ENCODE measurements around the gene PLOD3.
"Not testable (repeated sequence)": the region's sequence is repeated elsewhere in the genome, so short reads cannot be mapped to it uniquely, and the experiment has no call there.

Gene PLOD3

GRCh38 chr7:101201695-101202602, 15.4 kb downstream of the PLOD3 start:
- TF ChIP-seq CTCF (IDR thresholded peaks at IDR 0.05; ENCODE audit: insufficient read depth, low read depth, low read length, missing control alignments): no peak
- H3K4me3 ChIP-seq (ENCODE audit: low read length): no peak overlapping the region
- DNase-seq (ENCODE audit: low read depth): no peak

DNA sequence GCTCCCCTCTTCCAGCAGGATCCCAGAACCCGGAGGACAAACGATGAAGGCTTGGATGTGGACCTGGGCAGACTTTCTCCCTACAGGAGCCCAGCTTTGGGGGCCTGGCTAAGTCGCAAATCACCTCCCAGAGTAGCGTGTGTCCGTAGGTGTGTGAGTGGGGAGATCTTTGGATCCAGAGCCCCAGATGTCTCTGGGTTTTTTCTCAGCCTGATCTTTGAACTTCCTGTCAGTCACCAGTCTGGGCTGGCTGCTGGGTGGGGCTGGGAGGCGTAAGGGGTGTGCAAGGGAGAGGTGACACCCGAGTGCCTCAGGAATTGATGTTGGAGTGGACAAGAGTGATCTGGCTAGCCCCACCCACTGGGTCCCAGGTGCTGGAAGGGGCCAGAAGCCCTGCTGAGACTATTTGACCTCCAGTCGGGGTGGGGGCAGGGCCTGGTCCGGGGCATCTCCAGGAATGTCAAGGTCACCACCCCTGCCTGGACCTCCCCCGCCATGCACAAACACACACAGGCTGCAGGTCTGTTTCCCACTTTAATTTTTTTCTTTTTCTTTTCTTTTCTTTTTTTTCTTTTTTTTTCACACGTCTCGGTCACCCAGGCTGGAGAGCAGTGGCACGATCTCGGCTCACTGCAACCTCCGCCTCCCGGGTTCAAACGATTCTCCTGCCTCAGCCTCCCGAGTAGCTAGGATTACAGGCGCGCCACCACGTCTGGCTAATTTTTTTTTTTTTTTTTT, 16.4 kb downstream of the PLOD3 start, which contains the start of gene MOGAT3:
TSS of gene MOGAT3 (minus strand) at position 175 of the 738 bp plus-strand sequence. CDS start 182 bp downstream, outside the sequence.
- no peak for DNase-seq (ENCODE audit: low read depth)
- no peak for TF ChIP-seq CTCF (IDR thresholded peaks at IDR 0.05; ENCODE audit: insufficient read depth, low read depth, low read length, missing control alignments)
- H3K4me3 ChIP-seq (ENCODE audit: low read length): no peak within 1 kb of the TSS

DNA sequence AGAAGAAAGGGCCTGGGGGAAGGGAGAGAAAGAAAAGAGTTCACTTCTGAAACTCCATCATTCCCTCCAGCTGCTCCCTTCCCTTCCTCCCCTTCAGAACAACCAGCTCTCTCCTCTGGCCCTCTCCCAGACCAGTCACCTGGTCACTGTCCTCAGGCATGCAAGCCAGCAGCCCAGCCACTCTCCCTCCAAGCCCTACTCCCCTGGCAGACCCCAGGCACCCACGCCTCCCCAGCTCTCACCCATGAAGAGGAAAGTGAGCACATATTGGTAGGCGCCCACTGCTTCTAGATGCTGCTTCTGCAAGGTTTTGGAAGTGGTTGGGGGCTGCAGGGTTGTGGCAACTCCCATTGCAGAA, 16.9 kb downstream of the PLOD3 start:
- H3K4me3 ChIP-seq (ENCODE audit: low read length): no peak overlapping the region
- no peak for DNase-seq (ENCODE audit: low read depth)
- no peak for TF ChIP-seq CTCF (IDR thresholded peaks at IDR 0.05; ENCODE audit: insufficient read depth, low read depth, low read length, missing control alignments)

DNA sequence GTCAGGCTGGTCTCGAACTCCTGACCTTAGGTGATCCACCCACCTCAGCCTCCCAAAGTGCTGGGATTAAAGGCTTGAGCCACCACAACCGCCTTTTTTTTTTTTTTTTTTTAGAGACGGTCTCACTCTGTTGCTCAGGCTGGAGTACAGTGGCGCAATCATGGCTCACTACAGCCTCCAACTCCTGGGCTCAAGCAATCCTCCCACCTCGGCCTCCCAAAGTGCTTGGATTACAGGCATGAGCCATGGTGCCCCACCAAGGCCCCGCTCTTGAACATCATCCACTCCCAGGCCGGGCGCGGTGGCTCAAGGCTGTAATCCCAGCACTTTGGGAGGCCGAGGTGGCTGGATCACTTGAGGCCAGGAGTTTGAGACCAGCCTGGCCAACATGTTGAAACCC, 17.9 kb downstream of the PLOD3 start:
- DNase-seq (ENCODE audit: low read depth); H3K4me3 ChIP-seq (ENCODE audit: low read length): not testable (repeated sequence)

DNA sequence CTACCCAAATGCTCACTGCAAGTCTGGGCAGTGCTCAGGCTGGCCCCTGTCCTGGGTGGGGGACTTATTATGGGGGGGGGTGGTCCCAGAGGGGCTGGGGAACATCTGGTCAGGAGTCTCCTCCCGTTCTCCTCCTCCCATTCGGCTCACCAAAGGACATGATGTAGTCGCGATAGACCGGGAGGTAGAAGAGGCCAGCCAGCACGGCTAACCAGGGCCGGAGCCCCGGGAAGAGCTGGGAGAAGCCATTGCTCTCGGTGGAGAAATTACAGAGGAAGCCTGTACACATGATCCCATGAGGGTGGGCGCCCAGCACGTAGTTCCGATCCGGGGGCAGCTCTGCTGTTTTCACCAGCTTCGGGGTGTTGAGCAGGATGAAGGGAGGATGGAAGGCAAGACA, 18.9 kb downstream of the PLOD3 start:
- no peak for DNase-seq (ENCODE audit: low read depth)
- TF ChIP-seq CTCF (IDR thresholded peaks at IDR 0.05; ENCODE audit: insufficient read depth, low read depth, low read length, missing control alignments): no peak
- no peak overlapping the region for H3K4me3 ChIP-seq (ENCODE audit: low read length)

DNA sequence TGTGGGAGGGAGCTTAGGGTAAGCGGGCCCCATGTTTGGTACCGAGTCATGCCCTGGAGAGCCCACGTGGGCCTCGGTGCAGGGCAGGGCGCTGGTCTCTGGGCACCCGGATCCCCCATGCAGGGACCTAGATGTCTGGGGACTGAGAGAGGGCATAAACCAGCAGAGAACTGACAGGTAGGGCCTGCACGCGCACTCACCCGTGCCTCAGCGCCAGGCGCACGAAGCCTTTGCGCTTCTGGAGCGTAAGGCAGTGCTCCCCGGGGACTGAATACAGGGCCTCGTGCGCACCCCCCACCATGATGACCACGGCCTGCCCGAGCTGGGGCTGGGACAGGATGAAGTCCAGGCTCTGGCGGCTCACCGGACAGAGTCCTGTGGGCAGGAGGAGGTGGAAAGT, 19.4 kb downstream of the PLOD3 start:
- H3K4me3 ChIP-seq (ENCODE audit: low read length): no peak overlapping the region
- no peak for TF ChIP-seq CTCF (IDR thresholded peaks at IDR 0.05; ENCODE audit: insufficient read depth, low read depth, low read length, missing control alignments)

DNA sequence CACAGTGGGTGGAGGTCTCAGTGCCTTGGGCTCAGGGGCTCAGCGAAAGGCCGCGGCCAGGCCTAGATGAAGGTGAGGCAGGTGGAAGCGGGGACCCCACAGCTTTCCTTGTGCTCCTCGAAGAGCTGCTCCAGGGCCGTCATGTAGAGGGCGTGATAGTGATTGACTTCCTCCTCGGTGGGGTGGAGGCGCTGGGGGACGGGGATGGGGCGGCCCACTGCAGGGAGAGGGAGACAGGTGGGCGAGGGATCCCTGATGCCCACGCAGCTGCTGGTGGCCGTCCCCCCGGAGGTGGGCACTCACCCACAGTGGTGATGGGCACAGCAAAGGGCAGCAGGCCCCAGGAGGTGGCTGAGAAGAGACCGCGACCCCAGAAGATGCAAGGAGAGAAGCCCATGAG, 21.5 kb downstream of the PLOD3 start:
- H3K4me3 ChIP-seq (ENCODE audit: low read length): no peak overlapping the region
- TF ChIP-seq CTCF (IDR thresholded peaks at IDR 0.05; ENCODE audit: insufficient read depth, low read depth, low read length, missing control alignments): no peak
- DNase-seq (ENCODE audit: low read depth): no peak

More for the DNA sequence above, 19.4 kb downstream of the PLOD3 start:
- no peak for DNase-seq (ENCODE audit: low read depth)

Data from epithelial cell of esophagus (primary cell).